IMR-90 (cell line): ENCODE data around the gene COL4A5. TPM values are rescaled to one million over a fixed set of nuclear protein-coding genes. Genes with fewer than 3 reads are reported as not detected.

Experiments used
- ATAC-seq: fragments of 200-7000 bp; cut with Tn5 transposase; 2 replicates; pipeline ENCODE4 v1.9.1; 2020; ENCODE audit warnings: low read depth, mild to moderate bottlenecking, moderate library complexity
- BruUV-seq: library from RNA; stranded (reverse); fragments of 400-500 nt; replicated peaks from 2 replicates; lab custom pipeline; 2021; lab: Mats Ljungman, UMichigan
- CTCF ChIA-PET: fragments of 300-600 bp; formaldehyde crosslinking; extraction: SDS; loops from one replicate; lab custom pipeline; 2021; ENCODE audit warnings: antibody characterized with exemption; lab: Yijun Ruan, JAX
- POLR2A ChIA-PET: fragments of 300-600 bp; sonication (Branson Sonifier 250); formaldehyde crosslinking; loops from one replicate; lab custom pipeline; 2022; ENCODE audit warnings: antibody characterized with exemption; ENCODE audit not compliant: unreplicated experiment; lab: Charles Lee
- DNase-seq: peaks from one replicate; pipeline ENCODE4 v3.0.0; 2013
- H2AFZ ChIP-seq: replicated peaks from 2 replicates; pipeline ENCODE3; 2013; ENCODE audit warnings: low read length, mild to moderate bottlenecking; ENCODE audit not compliant: poor library complexity
- H2AK5ac ChIP-seq: 2 replicates; pipeline ENCODE4 v1.6.1; 2013; ENCODE audit warnings: low read depth, low read length, inconsistent platforms
- H2AK9ac ChIP-seq: replicated peaks from 2 replicates; pipeline ENCODE3; 2013; ENCODE audit warnings: mild to moderate bottlenecking, low read depth, low read length, moderate library complexity; ENCODE audit not compliant: poor library complexity
- H2BK120ac ChIP-seq: 2 replicates; pipeline ENCODE4 v1.6.1; 2013; ENCODE audit warnings: low read depth, low read length, inconsistent platforms
- H2BK15ac ChIP-seq: 3 replicates; pipeline ENCODE4 v1.6.1; 2013; ENCODE audit warnings: low read depth, low read length, inconsistent platforms
- H2BK20ac ChIP-seq: 2 replicates; pipeline ENCODE4 v1.6.1; 2013; ENCODE audit warnings: low read depth, mild to moderate bottlenecking, inconsistent platforms, low read length, moderate library complexity
- H2BK5ac ChIP-seq: 2 replicates; pipeline ENCODE4 v1.6.1; 2013; ENCODE audit warnings: mild to moderate bottlenecking, low read depth, low read length, inconsistent platforms; ENCODE audit not compliant: poor library complexity, severe bottlenecking
- H3K14ac ChIP-seq: replicated peaks from 2 replicates; pipeline ENCODE4 v1.6.1; 2013; ENCODE audit warnings: low read depth, low read length, inconsistent platforms
- H3K18ac ChIP-seq: 2 replicates; pipeline ENCODE4 v1.6.1; 2013; ENCODE audit warnings: low read depth, low read length, control low read depth
- H3K23ac ChIP-seq: 2 replicates; pipeline ENCODE4 v1.6.1; 2013; ENCODE audit warnings: low read depth, low read length, inconsistent platforms
- H3K27ac ChIP-seq: 2 replicates; pipeline ENCODE4 v1.5.1; 2013; ENCODE audit warnings: mild to moderate bottlenecking, control low read depth, low read length; ENCODE audit not compliant: insufficient read depth
- H3K27me3 ChIP-seq: 2 replicates; pipeline ENCODE4 v1.6.1; 2013; ENCODE audit warnings: low read length; ENCODE audit not compliant: control insufficient read depth, insufficient read depth
- H3K36me3 ChIP-seq: 2 replicates; pipeline ENCODE4 v1.6.1; 2013; ENCODE audit warnings: low read length, mixed read lengths; ENCODE audit not compliant: control insufficient read depth, insufficient read depth
- H3K4ac ChIP-seq: 2 replicates; pipeline ENCODE4 v1.6.1; 2013; ENCODE audit warnings: low read depth, low read length, inconsistent platforms
- H3K4me1 ChIP-seq: 2 replicates; pipeline ENCODE4 v1.6.1; 2013; ENCODE audit warnings: low read length, mixed read lengths; ENCODE audit not compliant: control insufficient read depth, insufficient read depth
- H3K4me2 ChIP-seq: 2 replicates; pipeline ENCODE4 v1.6.1; 2013; ENCODE audit warnings: low read depth, mild to moderate bottlenecking, control low read depth, low read length, moderate library complexity
- H3K4me3 ChIP-seq: 2 replicates; pipeline ENCODE4 v1.5.1; 2013; ENCODE audit warnings: low read depth, mild to moderate bottlenecking, control low read depth, low read length, moderate library complexity; ENCODE audit not compliant: insufficient read depth
- H3K56ac ChIP-seq: 2 replicates; pipeline ENCODE4 v1.6.1; 2013; ENCODE audit warnings: low read length, inconsistent platforms; ENCODE audit not compliant: insufficient read depth; ENCODE audit errors: extremely low read depth
- H3K79me1 ChIP-seq, 2 experiments: 2 replicates each; pipeline ENCODE4 v1.6.1; 2013; ENCODE audit warnings: low read length in 2 of 2, inconsistent platforms in 1 of 2, low read depth in 1 of 2
- H3K9ac ChIP-seq: 2 replicates; pipeline ENCODE4 v1.6.1; 2013; ENCODE audit warnings: low read depth, low read length, control low read depth
- H3K9me1 ChIP-seq: 2 replicates; pipeline ENCODE4 v1.6.1; 2013; ENCODE audit warnings: low read length, inconsistent platforms; ENCODE audit not compliant: insufficient read depth
- H3K9me3 ChIP-seq: 2 replicates; pipeline ENCODE4 v1.6.1; 2013; ENCODE audit warnings: low read length; ENCODE audit not compliant: control insufficient read depth, insufficient read depth
- H4K20me1 ChIP-seq: 2 replicates; pipeline ENCODE4 v1.6.1; 2013; ENCODE audit warnings: low read length, inconsistent platforms; ENCODE audit not compliant: insufficient read depth
- H4K5ac ChIP-seq: 2 replicates; pipeline ENCODE4 v1.6.1; 2013; ENCODE audit warnings: mild to moderate bottlenecking, low read depth, low read length, control low read depth
- H4K8ac ChIP-seq, 2 experiments: 2 replicates each; pipeline ENCODE4 v1.6.1; 2013; ENCODE audit warnings: low read depth in 2 of 2, low read length in 2 of 2, control low read depth in 1 of 2, inconsistent platforms in 1 of 2
- H4K91ac ChIP-seq: 2 replicates; pipeline ENCODE4 v1.6.1; 2013; ENCODE audit warnings: low read depth, low read length, inconsistent platforms; ENCODE audit not compliant: insufficient read depth
- MAFK ChIP-seq: IDR thresholded peaks from 2 replicates; pipeline ENCODE4 v1.6.1; 2012; ENCODE audit warnings: low read depth, low read length, improper control_type of control experiment
- MXI1 ChIP-seq: IDR thresholded peaks from 2 replicates; pipeline ENCODE4 v1.6.1; 2012; ENCODE audit warnings: low read depth, mild to moderate bottlenecking, low read length, moderate library complexity, borderline replicate concordance
- WGBS, 2 experiments: methylation state at CpG; one replicate each; pipeline versions ENCODE4 v1.1.5 to v1.1.7; 2013; ENCODE audit warnings: missing lambda C conversion rate in 2 of 2; ENCODE audit not compliant: insufficient read length in 1 of 2; ENCODE audit errors: extremely low coverage in 2 of 2; 5-methylcytosine and 5-hydroxymethylcytosine counted together
- dilution Hi-C: fragments of 300-500 bp; cut with HindIII; formaldehyde crosslinking; loops from one replicate; pipeline ENCODE4 v1.14.3; 2018; ENCODE audit warnings: low sequenced_read_pairs; ENCODE audit not compliant: unreplicated experiment
- in situ Hi-C: fragments of 300-500 bp; cut with MboI; formaldehyde crosslinking; loops from 3 replicates; pipeline ENCODE4 v1.14.3; 2019; ENCODE audit warnings: low sequenced_read_pairs, inconsistent platforms, mixed read lengths
- intact Hi-C: fragments of 100-400 bp; cut with micrococcal nuclease; formaldehyde crosslinking; loops from 2 replicates; pipeline ENCODE4 v1.10.0; 2022
- polyA plus RNA-seq, 3 experiments: library from polyadenylated mRNA; depleted of rRNA; stranded (reverse); fragments of >200 nt; gene quantifications; 2 replicates each; pipeline ENCODE4 v1.2.3, GENCODE V29; 2012; ENCODE audit warnings: low replicate concordance in 1 of 3
- total RNA-seq: library from RNA; depleted of rRNA; stranded (reverse); fragments of >200 nt; gene quantifications from 2 replicates; pipeline ENCODE4 v1.2.3, GENCODE V29; 2012

COL4A5 gene
- total and polyA plus RNA-seq, 2 of the 4 experiments (the other 2 are of a cell fraction), result 16.3 to 26.6 TPM

GRCh38 chrX:108642273-108642628 lies 202.6 kb downstream of the COL4A5 start:
- BruUV-seq, result no TSS peak
- no peak overlapping the region for H2AK9ac ChIP-seq
- no peak overlapping the region for H2BK5ac ChIP-seq
- POLR2A ChIA-PET, result no interaction called here
- WGBS, 2 experiments, result no CpG with 5 or more reads among the region's 1 CpG
- H3K23ac ChIP-seq, result no peak overlapping the region
- no peak overlapping the region for H3K4me2 ChIP-seq
- no peaks in the 10 kb centered on the region for H3K9me3 ChIP-seq
- H3K9me1 ChIP-seq, result no peaks in the 10 kb centered on the region
- H3K18ac ChIP-seq, result no peak overlapping the region
- no peak overlapping the region for H2AK5ac ChIP-seq
- no peak overlapping the region for H3K27ac ChIP-seq
- H3K4me1 ChIP-seq, result no peaks in the 10 kb centered on the region
- dilution Hi-C loops (no loop called here), intact Hi-C loops (no loop called here), in situ Hi-C loops (no loop called here)
- H4K8ac ChIP-seq, result no peak overlapping the region
- no peak overlapping the region for H4K5ac ChIP-seq
- no peak for TF ChIP-seq MXI1
- no peak for TF ChIP-seq MAFK
- H3K79me1 ChIP-seq, result no peaks in the 10 kb centered on the region
- no peak overlapping the region for H3K4me3 ChIP-seq
- no peak overlapping the region for H3K4ac ChIP-seq
- H4K91ac ChIP-seq, result no peak overlapping the region
- H3K36me3 ChIP-seq, result peaks cover 2% of the 10 kb centered on the region; the same call in 1 of the 2 replicates
- no peak overlapping the region for H3K56ac ChIP-seq
- no peak overlapping the region for H3K14ac ChIP-seq
- no peaks in the 10 kb centered on the region for H3K27me3 ChIP-seq
- no peaks in the 10 kb centered on the region for H4K20me1 ChIP-seq
- CTCF ChIA-PET, result no interaction called here
- no peak overlapping the region for H2AFZ ChIP-seq
- ATAC-seq (no peak), DNase-seq (no peak)
- no peak overlapping the region for H2BK20ac ChIP-seq
- no peak overlapping the region for H2BK15ac ChIP-seq
- H3K9ac ChIP-seq, result no peak overlapping the region
- no peak overlapping the region for H2BK120ac ChIP-seq
